Activated CD4-positive, alpha-beta memory T cell treated with anti-CD3 and anti-CD28 coated beads for 36 hours (primary cell): ENCODE measurements around the gene TNFRSF1A. TPM values are rescaled to one million over a fixed set of nuclear protein-coding genes. Genes with fewer than 3 reads are reported as not detected.
"Not testable (repeated sequence)": the region's sequence is repeated elsewhere in the genome, so short reads cannot be mapped to it uniquely, and the experiment has no call there.

Source experiments
- CTCF ChIA-PET: fragments of 350-600 bp; sonication (Branson Sonifier 250); formaldehyde crosslinking; loops from one replicate; lab custom pipeline; 2021; ENCODE audit warnings: antibody characterized with exemption, inconsistent platforms; lab: Charles Lee
- POLR2A ChIA-PET: fragments of 350-600 bp; sonication (Branson Sonifier 250); formaldehyde crosslinking; loops from one replicate; lab custom pipeline; 2021; ENCODE audit warnings: antibody characterized with exemption; lab: Charles Lee
- DNase-seq: peaks from one replicate; pipeline ENCODE4 v3.0.0-alpha.2; 2020
- H3K27ac Mint-ChIP-seq: one replicate; pipeline ENCODE4 v1.8.0; 2021; ENCODE audit warnings: mixed read lengths
- H3K27me3 Mint-ChIP-seq: one replicate; pipeline ENCODE4 v1.8.0; 2021; ENCODE audit warnings: mixed read lengths
- H3K36me3 Mint-ChIP-seq: one replicate; pipeline ENCODE4 v1.8.0; 2021; ENCODE audit warnings: mixed read lengths
- H3K4me1 Mint-ChIP-seq: one replicate; pipeline ENCODE4 v1.8.0; 2021; ENCODE audit warnings: low read depth, mixed read lengths
- H3K4me3 Mint-ChIP-seq: one replicate; pipeline ENCODE4 v1.8.0; 2021; ENCODE audit warnings: mild to moderate bottlenecking, mixed read lengths
- H3K9me3 Mint-ChIP-seq: one replicate; pipeline ENCODE4 v1.8.0; 2021; ENCODE audit warnings: mixed read lengths
- intact Hi-C: fragments of 100-400 bp; cut with micrococcal nuclease; formaldehyde crosslinking; loops from one replicate; pipeline ENCODE4 v1.15.1; 2023
- total RNA-seq, 2 experiments: library from RNA; stranded (reverse); gene quantifications; one replicate each; pipeline ENCODE4 v1.2.3, GENCODE V29; 2021

The TNFRSF1A gene
- total RNA-seq, 2 experiments from 2014 or later = 47.5 to 49.6 TPM

GRCh38 chr12:6352193-6353173 is 10.6 kb upstream of the TNFRSF1A start:
- Mint-ChIP-seq H3K36me3 (no peaks in the 10 kb centered on the region), H3K4me3 (no peak overlapping the region), H3K27me3 (no peaks in the 10 kb centered on the region), H3K9me3 (no peaks in the 10 kb centered on the region), H3K4me1 (peaks cover 2% of the 10 kb centered on the region), H3K27ac (no peak overlapping the region)
- ChIA-PET CTCF (interaction anchor here (1.1 to 1.2 kb wide), 2 partner anchors 27 to 29 kb away, joined by 3 read pairs; no protein-coding TSS in a partner anchor), POLR2A (interaction anchor here (0.7 kb wide), 1 partner anchor 13 kb away, joined by 3 read pairs; no protein-coding TSS in a partner anchor)
- no peak for DNase-seq
- intact Hi-C loops = no loop called here

GRCh38 chr12:6351622-6352021 is 9.7 kb upstream of the TNFRSF1A start:
- CTCF ChIA-PET = interaction anchor here (1.1 to 1.2 kb wide), 2 partner anchors 26 to 28 kb away, joined by 3 read pairs; no protein-coding TSS in a partner anchor
- H3K9me3 Mint-ChIP-seq = no peaks in the 10 kb centered on the region
- H3K4me1 Mint-ChIP-seq = peaks cover 9% of the 10 kb centered on the region
- no peak overlapping the region for H3K27ac Mint-ChIP-seq
- H3K27me3 Mint-ChIP-seq = no peaks in the 10 kb centered on the region
- H3K4me3 Mint-ChIP-seq = no peak overlapping the region
- no peaks in the 10 kb centered on the region for H3K36me3 Mint-ChIP-seq
- POLR2A ChIA-PET = interaction anchor here (0.7 kb wide), 1 partner anchor 13 kb away, joined by 3 read pairs; no protein-coding TSS in a partner anchor
- intact Hi-C loops = no loop called here
- no peak for DNase-seq

- POLR2A ChIA-PET = no interaction called here
- Mint-ChIP-seq H3K9me3 (no peaks in the 10 kb centered on the region), H3K36me3 (no peaks in the 10 kb centered on the region), H3K27ac (no peak overlapping the region), H3K4me1 (peaks cover 35% of the 10 kb centered on the region), H3K4me3 (no peak overlapping the region), H3K27me3 (no peaks in the 10 kb centered on the region)
- no peak for DNase-seq
- CTCF ChIA-PET = no interaction called here
- intact Hi-C loops = no loop called here
These were observed 5.8 kb upstream of the TNFRSF1A start for GRCh38 chr12:6347367-6348338.

- Mint-ChIP-seq H3K9me3 (no peaks in the 10 kb centered on the region), H3K27ac (no peak overlapping the region), H3K27me3 (no peaks in the 10 kb centered on the region), H3K36me3 (no peaks in the 10 kb centered on the region), H3K4me1 (peaks cover 42% of the 10 kb centered on the region), H3K4me3 (no peak overlapping the region)
- ChIA-PET POLR2A (no interaction called here), CTCF (interaction anchor here (3.7 kb wide), 1 partner anchor 24 kb away, joined by 14 read pairs; no protein-coding TSS in a partner anchor)
- intact Hi-C loops = no loop called here
- DNase-seq = no peak
These were observed 5.1 kb upstream of the TNFRSF1A start for GRCh38 chr12:6346942-6347341.

GRCh38 chr12:6346235-6346832 is 4.5 kb upstream of the TNFRSF1A start:
- peaks cover 44% of the 10 kb centered on the region for H3K4me1 Mint-ChIP-seq
- no peaks in the 10 kb centered on the region for H3K9me3 Mint-ChIP-seq
- intact Hi-C loops = no loop called here
- no peak overlapping the region for H3K27ac Mint-ChIP-seq
- POLR2A ChIA-PET = interaction anchor here (1.0 to 1.8 kb wide), 4 partner anchors 10 to 186 kb away, joined by 3 to 11 read pairs (median 4); no protein-coding TSS in a partner anchor
- H3K27me3 Mint-ChIP-seq = no peaks in the 10 kb centered on the region
- H3K4me3 Mint-ChIP-seq = no peak overlapping the region
- CTCF ChIA-PET = interaction anchor here (1.0 to 3.7 kb wide), 5 partner anchors 14 to 119 kb away, joined by 4 to 14 read pairs (median 5); no protein-coding TSS in a partner anchor
- H3K36me3 Mint-ChIP-seq = no peaks in the 10 kb centered on the region
- DNase-seq = no peak

- peak; percentile 83 for DNase-seq
These were observed 3.6 kb upstream of the TNFRSF1A start for GRCh38 chr12:6345319-6346091.

GRCh38 chr12:6344101-6344660 is 2.3 kb upstream of the TNFRSF1A start:
- not testable (repeated sequence) for H3K9me3 Mint-ChIP-seq, H3K27me3 Mint-ChIP-seq
- CTCF ChIA-PET = interaction anchor here (0.6 to 3.7 kb wide), 4 partner anchors 19 to 120 kb away, joined by 3 to 14 read pairs (median 6); no protein-coding TSS in a partner anchor

More at GRCh38 chr12:6345319-6346091, 3.6 kb upstream of the TNFRSF1A start:
- H3K27me3 Mint-ChIP-seq = no peaks in the 10 kb centered on the region
- peaks cover 44% of the 10 kb centered on the region for H3K4me1 Mint-ChIP-seq
- no peak overlapping the region for H3K4me3 Mint-ChIP-seq
- intact Hi-C loops = loop anchor here (1.0 kb wide), 2 partner anchors 9 to 15 kb away; no protein-coding TSS in a partner anchor
- no peaks in the 10 kb centered on the region for H3K36me3 Mint-ChIP-seq
- peak overlapping the region; percentile 73 for H3K27ac Mint-ChIP-seq
- ChIA-PET POLR2A (interaction anchor here (0.8 to 1.8 kb wide), 6 partner anchors 10 to 187 kb away, joined by 3 to 11 read pairs (median 4); partner anchors contain the start of gene VAMP1), CTCF (interaction anchor here (0.8 to 3.7 kb wide), 9 partner anchors 9 to 120 kb away, joined by 4 to 14 read pairs (median 5); no protein-coding TSS in a partner anchor)
- H3K9me3 Mint-ChIP-seq = no peaks in the 10 kb centered on the region

GRCh38 chr12:6343518-6343917 is 1.6 kb upstream of the TNFRSF1A start:
- ChIA-PET CTCF (interaction anchor here (0.6 to 3.7 kb wide), 3 partner anchors 20 to 120 kb away, joined by 3 to 14 read pairs (median 4); no protein-coding TSS in a partner anchor), POLR2A (interaction anchor here (0.5 to 1.6 kb wide), 4 partner anchors 8 to 189 kb away, joined by 3 to 4 read pairs (median 3); partner anchors contain the start of gene VAMP1)
- H3K27ac Mint-ChIP-seq = no peak overlapping the region
- DNase-seq = no peak
- no peaks in the 10 kb centered on the region for H3K36me3 Mint-ChIP-seq
- peaks cover 44% of the 10 kb centered on the region for H3K4me1 Mint-ChIP-seq
- intact Hi-C loops = no loop called here
- no peaks in the 10 kb centered on the region for H3K9me3 Mint-ChIP-seq
- no peak overlapping the region for H3K4me3 Mint-ChIP-seq
- H3K27me3 Mint-ChIP-seq = no peaks in the 10 kb centered on the region

More at GRCh38 chr12:6344101-6344660, 2.3 kb upstream of the TNFRSF1A start:
- H3K27ac Mint-ChIP-seq, H3K4me3 Mint-ChIP-seq, intact Hi-C loops, H3K36me3 Mint-ChIP-seq, DNase-seq: not testable (repeated sequence)
- POLR2A ChIA-PET = interaction anchor here (0.8 to 1.2 kb wide), 2 partner anchors 9 to 17 kb away, joined by 3 read pairs; no protein-coding TSS in a partner anchor
- H3K4me1 Mint-ChIP-seq = peaks cover 44% of the 10 kb centered on the region

GRCh38 chr12:6342140-6342889 is 439 bp upstream of the TNFRSF1A start:
- ChIA-PET CTCF (interaction anchor here (0.9 to 1.2 kb wide), 2 partner anchors 123 to 124 kb away, joined by 3 to 4 read pairs; no protein-coding TSS in a partner anchor), POLR2A (interaction anchor here (1.1 to 1.6 kb wide), 2 partner anchors 21 to 128 kb away, joined by 4 to 6 read pairs; partner anchors contain the start of gene VAMP1)
- H3K4me3 Mint-ChIP-seq = no peak overlapping the region
- H3K27me3 Mint-ChIP-seq = no peaks in the 10 kb centered on the region
- no peak for DNase-seq
- H3K27ac Mint-ChIP-seq = no peak overlapping the region
- H3K4me1 Mint-ChIP-seq = peaks cover 41% of the 10 kb centered on the region
- intact Hi-C loops = no loop called here
- no peaks in the 10 kb centered on the region for H3K36me3 Mint-ChIP-seq
- no peaks in the 10 kb centered on the region for H3K9me3 Mint-ChIP-seq
